Liver (tissue), 9 donors: Measurements from ENCODE around the gene PLA2G12A. TPM values are rescaled to one million over a fixed set of nuclear protein-coding genes. Genes with fewer than 3 reads are reported as not detected.

Experiments used
- DNase-seq: peaks from one replicate; pipeline ENCODE4 v3.0.0-alpha.2; 2017; ENCODE audit warnings: low spot score
- H3K27ac ChIP-seq, 2 donors: one replicate each; pipeline ENCODE4 v1.7.0; 2013; ENCODE audit warnings: inconsistent platforms in 2 of 2, low read length in 2 of 2, control low read depth in 1 of 2, low read depth in 1 of 2, mild to moderate bottlenecking in 1 of 2
- H3K27me3 ChIP-seq, 4 donors: one replicate each; pipeline versions ENCODE4 v1.6.1 to v1.7.0; 2013; ENCODE audit warnings: low read length in 3 of 4, inconsistent platforms in 1 of 4, mild to moderate bottlenecking in 1 of 4, moderate library complexity in 1 of 4; ENCODE audit not compliant: control insufficient read depth in 4 of 4, insufficient read depth in 4 of 4
- H3K36me3 ChIP-seq, 4 donors: one replicate each; pipeline versions ENCODE4 v1.6.1 to v1.7.0; 2013; ENCODE audit warnings: low read length in 3 of 4, mild to moderate bottlenecking in 3 of 4, low read depth in 1 of 4, moderate library complexity in 1 of 4; ENCODE audit not compliant: control insufficient read depth in 4 of 4, insufficient read depth in 3 of 4
- H3K4me1 ChIP-seq, 4 donors: one replicate each; pipeline versions ENCODE4 v1.6.1 to v1.7.0; 2013; ENCODE audit warnings: low read length in 3 of 4, mild to moderate bottlenecking in 3 of 4, moderate library complexity in 1 of 4; ENCODE audit not compliant: control insufficient read depth in 4 of 4, insufficient read depth in 4 of 4
- H3K4me3 ChIP-seq, 3 donors: one replicate each; pipeline versions ENCODE4 v1.6.1 to v1.7.0; 2013; ENCODE audit warnings: low read length in 3 of 3, control low read depth in 1 of 3, low read depth in 1 of 3, mild to moderate bottlenecking in 1 of 3
- H3K9ac ChIP-seq, 2 donors: one replicate each; pipeline ENCODE4 v1.7.0; 2013; ENCODE audit warnings: low read length in 2 of 2, mild to moderate bottlenecking in 2 of 2, moderate library complexity in 2 of 2, control low read depth in 1 of 2, low read depth in 1 of 2
- H3K9me3 ChIP-seq, 4 donors: one replicate each; pipeline versions ENCODE4 v1.6.1 to v1.7.0; 2013; ENCODE audit warnings: low read length in 3 of 4; ENCODE audit not compliant: control insufficient read depth in 4 of 4
- EGR1 ChIP-seq, 2 donors: IDR thresholded peaks; 2 replicates each; pipeline ENCODE4 v1.6.1; 2016 to 2018; ENCODE audit warnings: antibody characterized with exemption in 2 of 2, low read depth in 2 of 2
- FOXA1 ChIP-seq: IDR thresholded peaks from 2 replicates; pipeline ENCODE4 v1.6.1; 2016; ENCODE audit warnings: antibody characterized with exemption
- FOXA2 ChIP-seq: IDR thresholded peaks from 2 replicates; pipeline ENCODE4 v1.6.1; 2016; ENCODE audit warnings: antibody characterized with exemption
- GABPA ChIP-seq, 2 donors: IDR thresholded peaks in 1 of 2; conservative IDR thresholded peaks in 1 of 2; 2 replicates each; pipeline ENCODE4 v1.6.1; 2016; ENCODE audit warnings: antibody characterized with exemption in 2 of 2, mild to moderate bottlenecking in 1 of 2, moderate library complexity in 1 of 2
- HNF4A ChIP-seq, 2 donors: conservative IDR thresholded peaks; 2 replicates each; pipeline ENCODE4 v1.6.1; 2016; ENCODE audit warnings: antibody characterized with exemption in 2 of 2, mild to moderate bottlenecking in 2 of 2
- HNF4G ChIP-seq: IDR thresholded peaks from 2 replicates; pipeline ENCODE4 v1.6.1; 2016; ENCODE audit warnings: antibody characterized with exemption
- JUND ChIP-seq, 2 donors: IDR thresholded peaks; 2 replicates each; pipeline ENCODE4 v1.6.1; 2016; ENCODE audit warnings: antibody characterized with exemption in 2 of 2
- NR2F2 ChIP-seq: IDR thresholded peaks from 2 replicates; pipeline ENCODE4 v1.6.1; 2016; ENCODE audit warnings: antibody characterized with exemption
- RAD21 ChIP-seq, 2 donors: IDR thresholded peaks; 2 replicates each; pipeline ENCODE4 v1.6.1; 2016; ENCODE audit warnings: antibody characterized with exemption in 2 of 2, mild to moderate bottlenecking in 2 of 2
- SP1 ChIP-seq: IDR thresholded peaks from 2 replicates; pipeline ENCODE4 v1.6.1; 2018; ENCODE audit warnings: antibody characterized with exemption, mild to moderate bottlenecking
- TAF1 ChIP-seq: conservative IDR thresholded peaks from 2 replicates; pipeline ENCODE4 v1.6.1; 2016; ENCODE audit warnings: antibody characterized with exemption, mild to moderate bottlenecking
- YY1 ChIP-seq: IDR thresholded peaks from 2 replicates; pipeline ENCODE4 v1.6.1; 2016; ENCODE audit warnings: antibody characterized with exemption, mild to moderate bottlenecking
- WGBS: extraction: QIAGEN DNeasy Blood & Tissue Kit; methylation state at CpG from one replicate; pipeline ENCODE4 v1.1.7; 2013; 5-methylcytosine and 5-hydroxymethylcytosine counted together
- polyA plus RNA-seq, 2 donors: library from polyadenylated mRNA; stranded (reverse) in 1 of 2; unstranded in 1 of 2; fragments of 200-250 nt in 1 of 2; fragments of >200 nt in 1 of 2; fragmentation: Nextera tagmentation in 1 of 2; extraction: Ambion mirVana in 1 of 2; gene quantifications; one replicate each; pipeline versions ENCODE4 v1.2.1 to v1.2.3, GENCODE V29; 2013 to 2015
- total RNA-seq, 2 donors: library from RNA; depleted of rRNA; stranded (reverse); fragments of >200 nt; gene quantifications; one replicate each; pipeline ENCODE4 v1.2.3, GENCODE V29; 2014
- TF ChIP-seq, protein P1 (sequence below): IDR thresholded peaks from 2 replicates; pipeline ENCODE4 v1.6.1; 2016; ENCODE audit warnings: antibody characterized with exemption
- TF ChIP-seq, protein P2 (sequence below): IDR thresholded peaks from 2 replicates; pipeline ENCODE4 v1.6.1; 2016; ENCODE audit warnings: antibody characterized with exemption
- TF ChIP-seq, protein P3 (sequence below): IDR thresholded peaks from 2 replicates; pipeline ENCODE4 v1.6.1; 2016; ENCODE audit warnings: antibody characterized with exemption, mild to moderate bottlenecking
- TF ChIP-seq, protein P4 (sequence below): fragments of 150-350 bp; IDR thresholded peaks from 2 replicates; pipeline ENCODE4 v1.5.1; 2017; ENCODE audit warnings: improper control_type of control experiment, low read depth, low read length; ENCODE audit not compliant: missing input control
- donor health status: healthy.
- donor health status: healthy.
- donor health status: healthy.
- donor health status: healthy.
- donor health status: healthy.

PLA2G12A gene
- total and polyA plus RNA-seq, 4 donors = 11.3 to 57.7 (median 29.4) TPM

DNA sequence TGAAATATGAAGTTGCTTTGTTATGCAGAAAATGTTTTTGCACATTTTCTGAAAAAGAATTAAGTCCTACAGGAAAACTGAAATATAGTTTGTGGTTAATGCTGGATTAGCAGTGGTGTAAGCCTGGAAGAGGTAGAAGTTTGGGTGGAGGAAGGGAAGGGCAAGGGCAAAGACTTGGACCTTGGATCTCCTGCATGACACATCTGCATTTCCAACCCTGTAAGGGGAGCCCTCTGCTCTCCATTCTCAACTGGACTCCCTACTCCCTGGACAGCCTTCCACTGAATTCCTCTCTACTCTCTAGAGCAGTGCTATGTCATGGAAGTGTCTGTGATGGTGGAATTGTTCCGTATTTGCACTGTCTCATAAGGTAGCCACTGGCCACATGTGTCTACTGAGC, 31.2 kb downstream of the PLA2G12A start:
- H3K36me3 ChIP-seq = peaks cover 0 to 18% (median 14%) of the 10 kb centered on the region in 4 donors
- no peak for DNase-seq
- WGBS = 93% methylated on average over 1 of the region's 1 CpG
- H3K4me3 ChIP-seq = no peak overlapping the region
- TF ChIP-seq FOXA2 = no peak
- TF ChIP-seq, protein P1, sequence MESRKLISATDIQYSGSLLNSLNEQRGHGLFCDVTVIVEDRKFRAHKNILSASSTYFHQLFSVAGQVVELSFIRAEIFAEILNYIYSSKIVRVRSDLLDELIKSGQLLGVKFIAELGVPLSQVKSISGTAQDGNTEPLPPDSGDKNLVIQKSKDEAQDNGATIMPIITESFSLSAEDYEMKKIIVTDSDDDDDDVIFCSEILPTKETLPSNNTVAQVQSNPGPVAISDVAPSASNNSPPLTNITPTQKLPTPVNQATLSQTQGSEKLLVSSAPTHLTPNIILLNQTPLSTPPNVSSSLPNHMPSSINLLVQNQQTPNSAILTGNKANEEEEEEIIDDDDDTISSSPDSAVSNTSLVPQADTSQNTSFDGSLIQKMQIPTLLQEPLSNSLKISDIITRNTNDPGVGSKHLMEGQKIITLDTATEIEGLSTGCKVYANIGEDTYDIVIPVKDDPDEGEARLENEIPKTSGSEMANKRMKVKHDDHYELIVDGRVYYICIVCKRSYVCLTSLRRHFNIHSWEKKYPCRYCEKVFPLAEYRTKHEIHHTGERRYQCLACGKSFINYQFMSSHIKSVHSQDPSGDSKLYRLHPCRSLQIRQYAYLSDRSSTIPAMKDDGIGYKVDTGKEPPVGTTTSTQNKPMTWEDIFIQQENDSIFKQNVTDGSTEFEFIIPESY = no peak
- TF ChIP-seq, protein P2, sequence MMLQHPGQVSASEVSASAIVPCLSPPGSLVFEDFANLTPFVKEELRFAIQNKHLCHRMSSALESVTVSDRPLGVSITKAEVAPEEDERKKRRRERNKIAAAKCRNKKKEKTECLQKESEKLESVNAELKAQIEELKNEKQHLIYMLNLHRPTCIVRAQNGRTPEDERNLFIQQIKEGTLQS = no peak
- TF ChIP-seq SP1 = no peak
- TF ChIP-seq, protein P3, sequence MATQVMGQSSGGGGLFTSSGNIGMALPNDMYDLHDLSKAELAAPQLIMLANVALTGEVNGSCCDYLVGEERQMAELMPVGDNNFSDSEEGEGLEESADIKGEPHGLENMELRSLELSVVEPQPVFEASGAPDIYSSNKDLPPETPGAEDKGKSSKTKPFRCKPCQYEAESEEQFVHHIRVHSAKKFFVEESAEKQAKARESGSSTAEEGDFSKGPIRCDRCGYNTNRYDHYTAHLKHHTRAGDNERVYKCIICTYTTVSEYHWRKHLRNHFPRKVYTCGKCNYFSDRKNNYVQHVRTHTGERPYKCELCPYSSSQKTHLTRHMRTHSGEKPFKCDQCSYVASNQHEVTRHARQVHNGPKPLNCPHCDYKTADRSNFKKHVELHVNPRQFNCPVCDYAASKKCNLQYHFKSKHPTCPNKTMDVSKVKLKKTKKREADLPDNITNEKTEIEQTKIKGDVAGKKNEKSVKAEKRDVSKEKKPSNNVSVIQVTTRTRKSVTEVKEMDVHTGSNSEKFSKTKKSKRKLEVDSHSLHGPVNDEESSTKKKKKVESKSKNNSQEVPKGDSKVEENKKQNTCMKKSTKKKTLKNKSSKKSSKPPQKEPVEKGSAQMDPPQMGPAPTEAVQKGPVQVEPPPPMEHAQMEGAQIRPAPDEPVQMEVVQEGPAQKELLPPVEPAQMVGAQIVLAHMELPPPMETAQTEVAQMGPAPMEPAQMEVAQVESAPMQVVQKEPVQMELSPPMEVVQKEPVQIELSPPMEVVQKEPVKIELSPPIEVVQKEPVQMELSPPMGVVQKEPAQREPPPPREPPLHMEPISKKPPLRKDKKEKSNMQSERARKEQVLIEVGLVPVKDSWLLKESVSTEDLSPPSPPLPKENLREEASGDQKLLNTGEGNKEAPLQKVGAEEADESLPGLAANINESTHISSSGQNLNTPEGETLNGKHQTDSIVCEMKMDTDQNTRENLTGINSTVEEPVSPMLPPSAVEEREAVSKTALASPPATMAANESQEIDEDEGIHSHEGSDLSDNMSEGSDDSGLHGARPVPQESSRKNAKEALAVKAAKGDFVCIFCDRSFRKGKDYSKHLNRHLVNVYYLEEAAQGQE = no peak
- no peak for TF ChIP-seq HNF4G
- no peak for TF ChIP-seq JUND (IDR thresholded peaks at IDR 0.05)
- TF ChIP-seq YY1 = no peak
- H3K27me3 ChIP-seq = no peaks in the 10 kb centered on the region
- H3K4me1 ChIP-seq = peaks cover 5 to 17% (median 12%) of the 10 kb centered on the region in 4 donors
- no peak overlapping the region for H3K9ac ChIP-seq
- H3K9me3 ChIP-seq = no peaks in the 10 kb centered on the region
- H3K27ac ChIP-seq = no peak overlapping the region

DNA sequence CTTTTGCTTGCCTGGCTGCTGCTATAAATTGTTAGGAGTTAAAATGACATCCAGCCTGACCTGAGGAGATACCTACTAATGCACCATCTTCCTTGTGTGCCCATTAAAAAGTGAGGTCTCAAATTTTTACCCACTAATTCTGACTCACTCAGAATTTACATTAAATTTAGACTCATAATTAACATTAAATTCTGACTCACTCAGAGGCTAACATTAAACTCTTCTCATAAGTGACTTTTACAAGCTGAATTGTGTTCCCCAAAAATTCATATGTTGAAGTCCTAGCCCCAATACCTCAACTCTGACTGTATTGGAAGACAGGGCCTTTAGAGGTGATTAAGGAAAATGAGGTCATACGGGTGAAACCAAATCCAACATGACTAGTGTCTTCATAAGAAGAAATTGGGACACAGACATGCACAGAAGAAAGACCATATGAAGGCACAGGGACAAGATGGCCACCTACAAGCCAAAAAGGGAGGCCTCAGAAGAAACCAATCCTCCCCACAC, 38.4 kb downstream of the PLA2G12A start:
- Histone ChIP-seq H3K9ac (no peak overlapping the region), H3K36me3 (peaks cover 3 to 34% (median 32%) of the 10 kb centered on the region in 4 donors), H3K9me3 (no peaks in the 10 kb centered on the region), H3K27me3 (no peaks in the 10 kb centered on the region), H3K4me1 (no peaks in the 10 kb centered on the region), H3K27ac (no peak overlapping the region), H3K4me3 (no peak overlapping the region)
- 90% methylated on average over 1 of the region's 1 CpG for WGBS
- no peak for TF ChIP-seq NR2F2
- TF ChIP-seq GABPA (IDR thresholded peaks at IDR 0.05 in 1 of 2, conservative IDR thresholded peaks at IDR 0.05 in 1 of 2) = no peak
- no peak for DNase-seq

DNA sequence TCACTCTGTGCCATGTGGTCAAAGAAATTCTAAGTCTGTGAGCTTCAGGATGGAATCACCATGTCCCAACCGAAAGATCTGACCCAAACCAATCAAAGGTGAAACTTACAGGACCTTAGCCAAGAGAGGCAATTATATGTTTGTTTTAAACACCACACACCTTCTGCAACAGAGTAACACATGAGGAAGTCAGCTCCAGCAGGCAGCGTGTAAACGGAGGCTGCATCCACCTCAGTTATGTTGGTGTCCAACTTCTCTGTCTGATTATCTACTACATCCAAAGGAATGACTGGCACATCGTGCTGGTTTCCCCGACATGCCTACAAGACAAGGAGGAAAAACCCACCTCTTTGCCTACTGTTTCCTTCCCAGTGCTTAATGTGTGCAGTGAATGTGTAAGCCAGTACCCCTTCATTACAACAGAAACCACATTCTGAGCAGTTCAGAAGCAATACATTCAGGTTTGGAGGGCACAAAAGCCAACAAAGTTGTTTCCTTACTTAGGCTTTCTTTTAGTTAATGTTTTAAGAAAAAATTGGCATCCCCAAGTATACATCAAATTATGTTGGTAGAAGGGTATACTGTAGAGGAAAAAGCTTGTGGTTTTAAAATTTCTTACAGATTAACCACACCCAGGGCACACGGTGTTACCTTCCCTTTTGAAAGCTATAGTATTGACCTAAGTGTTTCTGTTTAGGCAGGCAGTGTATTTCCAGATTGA, 39.0 kb downstream of the PLA2G12A start:
- H3K27ac ChIP-seq = no peak overlapping the region
- peaks cover 3 to 32% (median 29%) of the 10 kb centered on the region in 4 donors for H3K36me3 ChIP-seq
- no peaks in the 10 kb centered on the region for H3K9me3 ChIP-seq
- no peaks in the 10 kb centered on the region for H3K4me1 ChIP-seq
- H3K4me3 ChIP-seq = no peak overlapping the region
- H3K9ac ChIP-seq = no peak overlapping the region
- WGBS = 84% methylated on average over 6 of the region's 6 CpGs
- no peaks in the 10 kb centered on the region for H3K27me3 ChIP-seq
- no peak for DNase-seq
- TF ChIP-seq EGR1 (IDR thresholded peaks at IDR 0.05; ENCODE audit: low read depth in 2 of 2) (no peak), TAF1 (no peak), RAD21 (IDR thresholded peaks at IDR 0.05) (no peak), FOXA1 (no peak), NR2F2 (no peak), JUND (IDR thresholded peaks at IDR 0.05) (no peak), YY1 (no peak), GABPA (IDR thresholded peaks at IDR 0.05 in 1 of 2, conservative IDR thresholded peaks at IDR 0.05 in 1 of 2) (no peak), SP1 (no peak), HNF4A (conservative IDR thresholded peaks at IDR 0.05) (no peak), HNF4G (no peak)
- TF ChIP-seq, protein P1 = no peak
- TF ChIP-seq, protein P2 = no peak
- TF ChIP-seq, protein P4, sequence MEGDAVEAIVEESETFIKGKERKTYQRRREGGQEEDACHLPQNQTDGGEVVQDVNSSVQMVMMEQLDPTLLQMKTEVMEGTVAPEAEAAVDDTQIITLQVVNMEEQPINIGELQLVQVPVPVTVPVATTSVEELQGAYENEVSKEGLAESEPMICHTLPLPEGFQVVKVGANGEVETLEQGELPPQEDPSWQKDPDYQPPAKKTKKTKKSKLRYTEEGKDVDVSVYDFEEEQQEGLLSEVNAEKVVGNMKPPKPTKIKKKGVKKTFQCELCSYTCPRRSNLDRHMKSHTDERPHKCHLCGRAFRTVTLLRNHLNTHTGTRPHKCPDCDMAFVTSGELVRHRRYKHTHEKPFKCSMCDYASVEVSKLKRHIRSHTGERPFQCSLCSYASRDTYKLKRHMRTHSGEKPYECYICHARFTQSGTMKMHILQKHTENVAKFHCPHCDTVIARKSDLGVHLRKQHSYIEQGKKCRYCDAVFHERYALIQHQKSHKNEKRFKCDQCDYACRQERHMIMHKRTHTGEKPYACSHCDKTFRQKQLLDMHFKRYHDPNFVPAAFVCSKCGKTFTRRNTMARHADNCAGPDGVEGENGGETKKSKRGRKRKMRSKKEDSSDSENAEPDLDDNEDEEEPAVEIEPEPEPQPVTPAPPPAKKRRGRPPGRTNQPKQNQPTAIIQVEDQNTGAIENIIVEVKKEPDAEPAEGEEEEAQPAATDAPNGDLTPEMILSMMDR = no peak
